Endothelial cell of umbilical vein (primary cell): ENCODE measurements around the gene SAMD10. TPM values are rescaled to one million over a fixed set of nuclear protein-coding genes. Genes with fewer than 3 reads are reported as not detected.
A peak's percentile ranks its signal among the peaks of the same experiment; 100 is the strongest.

Experiments used
- BruUV-seq: library from RNA; stranded (reverse); fragments of 400-500 nt; replicated peaks from 2 replicates; lab custom pipeline; 2021; lab: Mats Ljungman, UMichigan
- CTCF ChIA-PET: fragments of 300-600, 350-600 bp; sonication (Branson Sonifier 250); formaldehyde crosslinking; loops from one replicate; lab custom pipeline; 2021; ENCODE audit warnings: antibody characterized with exemption, inconsistent platforms; lab: Charles Lee
- POLR2A ChIA-PET: fragments of 300-600, 350-600 bp; sonication (Branson Sonifier 250); formaldehyde crosslinking; loops from one replicate; lab custom pipeline; 2021; ENCODE audit warnings: antibody characterized with exemption, inconsistent platforms; lab: Charles Lee
- DNase-seq: peaks from one replicate; pipeline ENCODE4 v3.0.0-alpha.2; 2011; ENCODE audit warnings: low read depth, low spot score
- FAIRE-seq: peaks from 2 replicates; lab custom pipeline; 2011; peaks lifted over from hg19 to GRCh38; lab: Jason Lieb, UNC
- H2AFZ ChIP-seq: 2 replicates; pipeline ENCODE4 v1.6.0; 2012; ENCODE audit warnings: low read depth, low read length, control low read depth, inconsistent platforms
- H3K27ac ChIP-seq: 2 replicates; pipeline ENCODE4 v1.5.1; 2011; ENCODE audit warnings: low read depth, mild to moderate bottlenecking, control low read depth, low read length, moderate library complexity; ENCODE audit not compliant: insufficient read depth
- H3K27me3 ChIP-seq, 2 experiments: 2 replicates each; pipeline versions ENCODE4 v1.6.0 to v1.6.1; 2011; ENCODE audit warnings: low read length in 2 of 2, mixed read lengths in 1 of 2; ENCODE audit not compliant: control insufficient read depth in 2 of 2, insufficient read depth in 2 of 2
- H3K36me3 ChIP-seq, 2 experiments: 2 replicates in 1 of 2; 3 replicates in 1 of 2; pipeline ENCODE4 v1.5.1; 2011; ENCODE audit warnings: low read length in 2 of 2, mild to moderate bottlenecking in 1 of 2, moderate library complexity in 1 of 2; ENCODE audit not compliant: control insufficient read depth in 2 of 2, insufficient read depth in 2 of 2; ENCODE audit errors: extremely low read depth in 1 of 2
- H3K4me1 ChIP-seq: 3 replicates; pipeline ENCODE4 v1.5.1; 2011; ENCODE audit warnings: mild to moderate bottlenecking, low read length; ENCODE audit not compliant: control insufficient read depth, insufficient read depth; ENCODE audit errors: extremely low read depth
- H3K4me2 ChIP-seq: 2 replicates; pipeline ENCODE4 v1.6.1; 2011; ENCODE audit warnings: low read length, control low read depth, mixed read lengths; ENCODE audit not compliant: insufficient read depth
- H3K4me3 ChIP-seq, 3 experiments: fragments of 200-600 bp in 1 of 3; sonication (generic), shearing (Covaris generic) in 1 of 3; replicated peaks in 1 of 3; 2 replicates each; pipeline ENCODE4 v1.5.1; 2011 to 2016; ENCODE audit warnings: control low read depth in 3 of 3, low read length in 3 of 3, mild to moderate bottlenecking in 2 of 3, inconsistent platforms in 1 of 3, low read depth in 1 of 3, moderate library complexity in 1 of 3; ENCODE audit not compliant: insufficient read depth in 1 of 3
- H3K79me2 ChIP-seq: 2 replicates; pipeline ENCODE4 v1.6.0; 2012; ENCODE audit warnings: low read length, inconsistent platforms; ENCODE audit not compliant: control insufficient read depth, insufficient read depth
- H3K9ac ChIP-seq: replicated peaks from 2 replicates; pipeline ENCODE3; 2011; ENCODE audit warnings: low read length, control low read depth; ENCODE audit not compliant: insufficient read depth; ENCODE audit errors: extremely low read depth
- H3K9me1 ChIP-seq: replicated peaks from 3 replicates; pipeline ENCODE4 v1.6.0; 2011; ENCODE audit warnings: mild to moderate bottlenecking, low read length; ENCODE audit not compliant: control insufficient read depth, insufficient read depth; ENCODE audit errors: extremely low read depth
- H3K9me3 ChIP-seq: replicated peaks from 2 replicates; pipeline ENCODE4 v1.5.1; 2012; ENCODE audit warnings: low read length, inconsistent platforms; ENCODE audit not compliant: control insufficient read depth, insufficient read depth
- H4K20me1 ChIP-seq: replicated peaks from 2 replicates; pipeline ENCODE3; 2011; ENCODE audit warnings: mild to moderate bottlenecking, low read length; ENCODE audit not compliant: control insufficient read depth, insufficient read depth; ENCODE audit errors: extremely low read depth
- CTCF ChIP-seq, 2 donors: IDR thresholded peaks; 1 replicate in 1 of 2; 2 replicates in 1 of 2; pipeline ENCODE4 v1.5.1; 2011; ENCODE audit warnings: low read length in 2 of 2, mild to moderate bottlenecking in 2 of 2, moderate library complexity in 2 of 2, control low read depth in 1 of 2, inconsistent platforms in 1 of 2, low read depth in 1 of 2; ENCODE audit not compliant: insufficient read depth in 1 of 2; ENCODE audit errors: extremely low read depth in 1 of 2
- FOS ChIP-seq: IDR thresholded peaks from 2 replicates; pipeline ENCODE4 v1.6.1; 2011; ENCODE audit warnings: mild to moderate bottlenecking, low read length, moderate library complexity, borderline replicate concordance; ENCODE audit not compliant: insufficient read depth
- JUN ChIP-seq: IDR thresholded peaks from 2 replicates; pipeline ENCODE4 v1.6.1; 2011; ENCODE audit warnings: borderline replicate concordance, low read depth; ENCODE audit not compliant: insufficient read length, insufficient read depth
- MAX ChIP-seq: IDR thresholded peaks from 2 replicates; pipeline ENCODE4 v1.6.1; 2011; ENCODE audit not compliant: insufficient read depth, insufficient read length
- POLR2AphosphoS5 ChIP-seq: IDR thresholded peaks from 2 replicates; pipeline ENCODE4 v1.6.1; 2012; ENCODE audit warnings: low read depth, mild to moderate bottlenecking, control low read depth, low read length, moderate library complexity; ENCODE audit not compliant: insufficient read depth
- dilution Hi-C: fragments of 300-500 bp; cut with MboI; formaldehyde crosslinking; loops from one replicate; pipeline ENCODE4 v1.15.0; 2019; ENCODE audit warnings: low sequenced_read_pairs; ENCODE audit not compliant: extremely low pct_ligation_motif_present
- intact Hi-C: fragments of 100-400 bp; cut with micrococcal nuclease; formaldehyde crosslinking; loops from one replicate; pipeline ENCODE4 v1.10.0; 2022
- polyA plus RNA-seq, 4 experiments: library from polyadenylated mRNA; depleted of rRNA in 3 of 4; stranded (reverse) in 3 of 4; unstranded in 1 of 4; fragments of >200 nt; gene quantifications; 2 replicates each; pipeline versions ENCODE4 v1.2.1 to v1.2.3, GENCODE V29; 2011 to 2012; ENCODE audit warnings: missing spikeins in 1 of 4
- total RNA-seq: library from RNA; stranded (reverse); gene quantifications from 2 replicates; pipeline ENCODE4 v1.2.3, GENCODE V29; 2021

Gene SAMD10
- total and polyA plus RNA-seq, 2 donors (not counting 3 experiments of a cell fraction or from before 2014, with no cell fraction given), result 4.7 to 5.3 TPM

GRCh38 chr20:63958471-63958870, 21.0 kb downstream of the SAMD10 start:
- Histone ChIP-seq H3K9me3 (no peaks in the 10 kb centered on the region), H3K36me3 (peaks cover 7 to 30% of the 10 kb centered on the region in 2 experiments), H2AFZ (no peak overlapping the region), H3K4me3 (no peak overlapping the region), H3K9me1 (no peaks in the 10 kb centered on the region), H3K9ac (no peak overlapping the region), H3K27me3 (no peaks in the 10 kb centered on the region), H4K20me1 (no peaks in the 10 kb centered on the region), H3K27ac (no peak overlapping the region), H3K79me2 (peaks cover 24% of the 10 kb centered on the region), H3K4me2 (no peak overlapping the region), H3K4me1 (peaks cover 10% of the 10 kb centered on the region)
- FAIRE-seq (no peak), DNase-seq (no peak)
- dilution Hi-C loops (no loop called here), intact Hi-C loops (loop anchor here (5.0 kb wide), 1 partner anchor 251 kb away; the partner anchor contains the start of genes ARFRP1 and ZGPAT)
- BruUV-seq, result no TSS peak
- CTCF ChIA-PET, result interaction anchor here (1.3 kb wide), 1 partner anchor 16 kb away, joined by 4 read pairs; no protein-coding TSS in a partner anchor
- TF ChIP-seq MAX (no peak), CTCF (IDR thresholded peaks at IDR 0.05; ENCODE audit: extremely low read depth in 1 of 2, insufficient read depth in 1 of 2, low read depth in 1 of 2, low read length in 2 of 2) (no peak)
- POLR2A ChIA-PET, result no interaction called here

- no peaks in the 10 kb centered on the region for H4K20me1 ChIP-seq
- TF ChIP-seq POLR2AphosphoS5 (no peak), FOS (no peak), MAX (no peak), JUN (no peak)
Measured at GRCh38 chr20:63957690-63958441, 21.6 kb downstream of the SAMD10 start.

More at GRCh38 chr20:63957690-63958441, 21.6 kb downstream of the SAMD10 start:
- Histone ChIP-seq H3K27ac (peak overlapping the region; percentile 9), H3K9ac (peak overlapping the region; percentile 6), H3K9me1 (no peaks in the 10 kb centered on the region), H3K4me3 (no peak overlapping the region), H3K9me3 (no peaks in the 10 kb centered on the region), H3K79me2 (peaks cover 25% of the 10 kb centered on the region), H3K36me3 (peaks cover 7 to 25% of the 10 kb centered on the region in 2 experiments), H2AFZ (no peak overlapping the region), H3K4me1 (peaks cover 10% of the 10 kb centered on the region), H3K4me2 (no peak overlapping the region), H3K27me3 (no peaks in the 10 kb centered on the region)
- POLR2A ChIA-PET, result no interaction called here
- CTCF ChIA-PET, result interaction anchor here (0.5 to 1.7 kb wide), 4 partner anchors 16 to 330 kb away, joined by 3 to 9 read pairs (median 4); no protein-coding TSS in a partner anchor
- DNase-seq (no peak), FAIRE-seq (no peak)
- dilution Hi-C loops, result no loop called here
- no TSS peak for BruUV-seq
- intact Hi-C loops, result loop anchor here (1.0 to 5.0 kb wide), 3 partner anchors 99 to 420 kb away; partner anchors contain the start of genes ARFRP1 and ZGPAT
